GM19351 (cell line): ENCODE results near the gene VPREB1.
"Not testable (repeated sequence)": the region's sequence is repeated elsewhere in the genome, so short reads cannot be mapped to it uniquely, and the experiment has no call there.

ENCODE experiments used
- ATAC-seq: cut with Tn5 transposase; IDR thresholded peaks from one replicate; pipeline ENCODE4 v1.9.1; 2021; ENCODE audit warnings: mild to moderate bottlenecking, moderate library complexity; ENCODE audit not compliant: unreplicated experiment

The VPREB1 gene

DNA sequence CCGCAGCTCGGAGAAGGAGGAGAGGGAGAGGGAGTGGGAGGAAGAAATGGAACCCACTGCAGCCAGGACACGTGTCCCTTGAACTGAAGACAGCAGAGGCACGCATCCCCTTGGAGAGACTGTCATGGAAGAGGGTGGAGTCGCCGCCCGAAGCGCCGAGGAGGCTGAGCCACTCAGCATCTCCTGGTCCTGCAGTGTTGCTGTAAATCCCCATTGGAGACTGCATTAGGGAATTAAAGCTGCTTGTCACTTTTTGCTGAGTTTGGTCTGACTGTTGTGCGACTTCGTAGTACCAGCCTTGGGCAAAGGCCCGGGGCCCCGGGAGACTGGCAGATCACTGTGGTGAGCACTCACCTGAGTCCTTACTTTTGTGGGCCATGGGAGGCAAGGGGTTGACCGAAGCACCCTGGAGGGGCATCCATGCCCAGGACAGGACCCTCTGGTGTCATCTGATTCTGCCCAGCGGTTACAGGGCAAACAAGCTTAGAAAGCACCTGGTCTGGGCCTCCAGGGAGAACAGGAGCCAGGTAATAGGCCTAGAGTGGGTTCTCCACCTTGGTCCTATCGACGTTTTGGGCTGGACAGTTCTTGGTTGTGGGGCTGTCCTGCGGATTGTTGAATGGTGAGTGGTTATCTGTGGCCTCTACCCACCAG, 797 bp downstream of the VPREB1 start:
- no peak for ATAC-seq

DNA sequence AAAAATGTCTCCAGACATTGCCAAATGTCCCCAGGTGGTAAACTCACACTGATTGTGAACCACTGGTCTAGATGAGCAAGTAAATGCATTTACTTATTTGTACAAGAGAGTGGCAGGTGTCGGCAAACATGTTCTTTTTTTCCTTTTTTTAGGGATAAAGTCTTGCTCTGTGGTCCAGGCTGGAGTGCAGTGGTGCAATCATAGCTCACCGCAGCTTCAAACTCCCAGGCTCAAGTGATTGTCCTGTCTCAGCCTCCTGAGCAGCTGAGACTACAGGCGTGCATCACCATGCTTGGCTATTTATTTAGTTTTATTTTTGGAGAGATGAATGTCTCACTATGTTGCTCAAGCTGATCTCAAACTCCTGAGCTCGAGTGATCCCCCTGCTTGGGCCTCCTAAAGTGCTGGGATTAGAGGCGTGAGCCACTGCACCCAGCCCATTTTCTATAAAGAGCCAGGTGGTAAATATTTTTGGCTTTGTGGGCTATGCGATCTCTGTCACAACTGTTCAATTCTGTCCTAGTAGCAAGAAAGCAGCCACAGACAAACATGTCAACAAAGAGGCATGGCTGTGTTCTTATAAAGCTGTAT, 1.4 kb downstream of the VPREB1 start:
- no peak for ATAC-seq

DNA sequence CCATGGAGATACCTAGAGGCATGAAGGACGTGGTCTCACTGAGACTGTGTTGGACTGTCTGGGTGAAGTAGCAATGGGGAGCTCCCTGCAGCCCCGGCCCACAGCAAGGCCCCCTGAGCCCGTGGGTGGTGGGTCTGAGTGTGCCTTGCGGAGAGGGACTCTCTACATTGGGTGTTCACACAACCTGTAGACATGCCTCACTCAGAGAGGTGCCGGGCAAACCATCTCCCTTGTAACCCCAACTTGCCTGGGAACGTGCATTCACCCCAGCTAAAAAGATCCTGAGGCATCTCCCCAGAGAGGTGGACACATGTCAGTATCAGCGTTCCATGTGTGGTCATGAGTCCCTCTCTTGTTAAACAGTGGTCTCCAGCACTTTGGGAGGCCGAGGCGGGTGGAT, 2.1 kb downstream of the VPREB1 start:
- no peak for ATAC-seq

DNA sequence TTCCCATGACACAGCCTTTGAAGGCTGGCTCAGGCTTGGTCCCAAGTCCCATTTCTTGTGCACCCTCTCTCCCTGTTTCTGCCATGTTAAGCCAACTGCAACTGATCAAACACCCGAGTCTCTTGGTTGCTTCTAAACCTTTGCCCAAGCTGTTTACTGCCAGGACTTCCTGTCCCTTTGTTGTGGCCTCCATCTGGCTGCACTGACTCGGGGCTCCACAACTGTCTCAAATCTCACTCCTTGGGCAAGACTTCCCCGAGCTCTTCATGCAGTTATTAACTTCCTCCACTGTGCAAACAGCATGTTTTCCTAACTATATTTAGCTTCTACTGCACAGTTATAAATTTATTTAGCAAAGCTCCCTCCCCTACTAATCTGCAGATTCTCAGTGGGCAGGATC, 4.3 kb downstream of the VPREB1 start:
- no peak for ATAC-seq

GRCh38 chr22:22250651-22251050, 6.1 kb downstream of the VPREB1 start:
- ATAC-seq, result not testable (repeated sequence)

GRCh38 chr22:22256133-22256532, 11.5 kb downstream of the VPREB1 start:
- ATAC-seq, result not testable (repeated sequence)

DNA sequence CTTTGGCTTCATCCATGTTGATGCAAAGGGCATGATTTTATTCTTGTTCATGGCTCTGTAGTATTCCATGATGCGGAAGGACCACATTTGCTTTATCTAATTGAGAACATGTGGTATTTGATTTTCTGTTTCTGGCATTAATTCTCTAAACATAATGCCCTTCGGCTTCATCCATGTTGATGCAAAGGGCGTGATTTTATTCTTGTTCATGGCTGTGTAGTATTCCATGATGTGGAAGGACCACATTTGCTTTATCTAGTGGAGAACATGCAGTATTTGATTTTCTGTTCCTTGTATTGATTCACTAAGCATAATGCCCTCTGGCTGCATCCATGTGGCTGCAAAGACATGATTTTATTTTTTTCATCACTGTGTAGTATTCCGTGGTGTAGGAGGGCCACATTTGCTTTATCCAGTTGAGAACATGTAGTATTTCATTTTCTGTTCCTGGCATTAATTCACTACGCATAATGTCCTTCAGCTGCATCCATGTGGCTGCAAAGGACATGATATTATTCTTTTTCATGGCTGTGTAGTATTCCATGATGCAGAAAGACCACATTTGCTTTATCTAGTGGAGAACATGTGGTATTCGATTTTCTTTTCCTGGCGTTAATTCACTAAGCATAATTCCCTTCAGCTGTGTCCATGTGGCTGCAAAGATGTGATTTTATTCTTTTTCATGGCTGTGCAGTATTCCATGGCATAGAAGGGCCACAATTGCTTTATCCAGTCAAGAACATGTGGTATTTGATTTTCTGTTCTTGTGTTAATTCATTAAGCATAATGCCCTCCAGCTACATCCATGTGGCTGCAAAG, 14.2 kb downstream of the VPREB1 start:
- ATAC-seq, result not testable (repeated sequence)

DNA sequence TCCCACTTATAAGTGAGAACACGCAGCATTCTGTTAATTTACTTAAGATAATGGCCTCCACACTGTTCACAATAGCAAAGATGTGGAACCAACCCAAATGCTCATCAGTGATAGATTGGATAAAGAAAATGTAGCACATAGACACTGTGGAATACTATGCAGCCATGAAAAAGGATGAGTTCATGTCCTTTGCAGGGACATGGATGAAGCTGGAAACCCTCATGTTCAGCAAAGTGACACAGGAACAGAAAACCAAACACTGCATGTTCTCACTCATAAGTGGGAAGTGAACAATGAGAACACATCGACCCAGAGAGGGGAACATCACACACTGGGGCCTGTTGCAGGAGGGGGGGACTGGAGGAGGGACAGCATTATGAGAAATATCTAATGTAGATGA, 15.6 kb downstream of the VPREB1 start:
- ATAC-seq, result not testable (repeated sequence)

- ATAC-seq, result not testable (repeated sequence)
These were observed 16.0 kb downstream of the VPREB1 start for GRCh38 chr22:22260586-22260985.

DNA sequence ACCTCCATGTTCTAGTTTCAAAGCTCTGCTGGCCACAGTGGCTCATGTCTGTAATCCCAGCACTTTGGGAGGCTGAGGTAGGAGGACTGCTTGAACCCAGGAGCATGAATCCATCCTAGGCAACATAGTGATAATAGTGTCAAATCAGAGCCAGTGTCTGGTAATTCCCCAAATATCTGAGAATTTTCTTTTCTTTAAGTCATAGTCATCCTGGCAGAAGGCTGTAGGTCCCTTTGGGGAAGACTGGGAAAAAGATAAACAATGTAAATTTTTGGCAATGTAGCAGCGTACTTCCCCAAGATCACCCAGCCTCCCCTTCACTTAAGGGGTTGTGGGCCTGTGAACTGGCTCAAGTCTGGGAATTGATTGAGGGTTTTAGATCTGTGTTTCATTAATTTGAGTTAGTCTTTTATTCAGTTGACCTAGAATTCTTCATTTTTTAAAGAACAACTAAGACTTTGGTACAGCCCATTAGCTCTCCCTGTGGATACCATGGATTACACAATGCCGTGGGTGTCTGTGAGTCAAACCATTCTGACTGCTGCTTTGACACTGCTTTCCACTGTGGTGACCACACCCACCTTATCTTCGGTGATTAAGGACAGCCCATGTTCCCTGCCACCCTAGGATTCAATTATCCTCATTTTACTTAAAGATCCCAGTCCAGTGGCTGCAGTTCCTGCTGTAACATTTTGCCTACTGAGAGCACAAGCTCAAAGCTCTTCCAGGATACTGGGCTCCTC, 17.9 kb downstream of the VPREB1 start:
- ATAC-seq, result not testable (repeated sequence)

DNA sequence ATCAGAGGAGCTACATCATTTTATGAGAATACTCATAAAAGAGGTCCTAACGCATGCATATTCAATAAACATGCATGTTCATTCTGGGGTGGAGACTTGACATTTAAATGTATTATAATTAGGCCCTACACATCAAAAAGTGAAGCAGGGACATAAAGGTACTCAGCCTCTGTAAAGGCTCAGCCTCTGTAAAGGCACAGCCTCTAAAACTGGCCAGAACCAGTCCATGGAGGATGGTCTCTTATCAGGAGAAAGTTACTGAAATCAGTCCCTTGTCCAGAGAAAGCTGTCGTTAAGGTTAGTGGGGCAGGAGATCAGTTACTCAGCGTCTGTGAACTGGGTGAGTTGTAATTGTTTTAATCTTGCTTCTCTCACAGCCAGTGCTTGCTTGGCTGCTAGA, 19.2 kb downstream of the VPREB1 start:
- not testable (repeated sequence) for ATAC-seq

GRCh38 chr22:22270036-22270676, 25.6 kb downstream of the VPREB1 start:
- ATAC-seq, result not testable (repeated sequence)

- ATAC-seq, result not testable (repeated sequence)
These were observed 32.8 kb downstream of the VPREB1 start for GRCh38 chr22:22277423-22277822.

- ATAC-seq, result not testable (repeated sequence)
These were observed 40.6 kb downstream of the VPREB1 start for GRCh38 chr22:22284962-22285756.

DNA sequence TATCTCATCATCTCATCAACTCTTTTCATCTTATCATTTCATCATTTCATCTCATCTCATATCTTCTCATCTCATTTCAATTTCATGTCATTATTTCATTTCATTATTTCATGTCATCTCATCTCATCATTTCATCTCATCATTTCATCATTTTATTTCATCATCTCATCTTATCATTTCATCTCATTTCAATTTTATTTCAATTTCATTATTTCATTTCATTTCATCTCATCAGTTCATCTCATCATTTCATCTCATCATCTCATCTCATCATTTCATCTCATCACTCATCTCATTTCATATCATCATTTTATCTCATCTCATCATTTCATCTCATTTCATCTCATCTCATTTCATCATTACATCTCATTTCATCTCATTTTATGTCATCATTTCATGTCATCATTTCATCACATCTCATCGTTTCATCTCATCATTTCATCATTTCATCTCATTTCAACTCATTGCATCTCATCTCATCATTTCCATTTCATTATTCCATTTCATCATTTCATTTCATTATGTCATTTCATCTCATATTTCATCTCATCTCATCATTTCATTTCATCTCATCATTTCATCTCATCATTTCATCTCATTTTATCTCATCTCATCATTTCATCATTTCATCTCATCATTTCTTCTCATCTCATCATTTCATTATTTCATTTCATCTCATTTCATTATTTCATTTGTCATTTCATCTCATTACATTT, 42.0 kb downstream of the VPREB1 start:
- not testable (repeated sequence) for ATAC-seq

DNA sequence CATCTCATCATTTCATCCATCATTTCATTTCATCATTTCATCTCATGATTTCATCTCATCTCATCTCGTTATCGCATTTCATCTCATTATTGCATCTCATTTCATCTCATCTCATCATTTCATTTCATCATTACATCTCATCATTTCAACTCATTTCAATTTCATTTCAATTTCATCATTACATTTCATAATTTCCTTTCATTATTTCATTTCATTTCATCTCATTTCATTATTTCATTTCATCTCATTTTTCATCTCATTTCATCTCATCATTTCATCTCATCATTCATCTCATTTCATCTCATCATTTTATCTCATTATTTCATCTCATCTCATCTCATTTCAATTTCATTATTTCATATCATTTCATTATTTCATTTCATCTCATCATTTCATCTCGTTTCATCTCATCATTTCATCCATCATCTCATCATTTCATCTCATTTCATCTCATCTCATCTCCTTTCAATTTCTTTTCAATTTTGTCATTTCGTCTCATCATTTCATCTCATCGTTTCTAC, 42.6 kb downstream of the VPREB1 start:
- not testable (repeated sequence) for ATAC-seq

DNA sequence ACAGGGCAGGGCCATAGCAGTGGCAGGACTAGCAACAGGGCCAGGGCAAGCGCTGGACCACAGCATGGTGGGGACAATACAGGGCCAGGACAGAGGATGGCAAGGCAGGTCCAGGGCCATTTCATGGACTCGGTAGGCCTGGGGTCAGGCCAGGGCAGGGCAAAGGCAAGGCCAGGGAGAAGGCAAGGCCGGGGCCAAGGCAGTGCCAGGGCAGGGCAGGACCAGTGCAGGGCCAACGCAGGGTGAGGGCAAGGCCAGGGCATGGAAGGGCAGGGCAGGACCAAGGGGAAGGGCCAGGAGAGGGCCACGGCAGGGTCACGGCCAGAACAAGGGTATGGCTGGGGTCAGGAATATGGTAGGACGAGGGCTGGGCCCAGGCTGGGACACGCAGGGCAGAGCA, 45.1 kb downstream of the VPREB1 start:
- ATAC-seq, result not testable (repeated sequence)

DNA sequence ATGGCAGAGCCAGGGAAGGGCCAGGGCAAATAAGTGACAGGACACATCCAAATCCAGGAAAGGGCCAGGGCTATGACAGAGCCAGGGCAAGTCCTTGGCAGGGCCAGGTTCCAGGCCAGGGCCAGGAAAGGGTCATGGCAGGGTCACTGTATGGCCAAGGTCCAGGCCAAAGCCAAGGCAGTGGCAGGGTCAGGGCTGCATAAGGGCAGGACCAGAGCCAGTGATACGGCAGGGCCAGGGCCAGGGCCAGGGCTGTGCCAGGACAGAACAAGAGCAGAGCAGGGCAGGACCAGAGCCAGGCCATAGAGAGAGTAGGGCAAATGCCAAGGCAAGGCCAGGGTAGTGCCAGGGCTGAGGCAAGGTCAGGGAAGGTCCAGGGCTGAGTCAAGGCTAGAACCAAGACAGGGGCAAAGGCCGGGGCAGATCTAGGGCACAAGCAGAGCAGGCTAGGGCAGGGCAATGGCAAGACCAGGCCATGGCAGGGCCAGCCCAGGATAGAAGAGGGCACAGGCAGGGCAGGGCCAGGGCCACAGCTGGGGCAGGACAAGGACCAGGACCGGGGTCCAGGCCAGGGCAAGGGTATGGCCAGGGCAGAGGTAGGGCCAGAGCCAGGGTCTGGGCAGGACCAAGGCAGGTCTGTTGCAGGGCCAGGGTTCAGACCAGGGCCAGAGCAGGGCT, 46.7 kb downstream of the VPREB1 start:
- ATAC-seq, result not testable (repeated sequence)
